Activated T-cell treated with anti-CD3 and anti-CD28 coated beads for 48 hours (primary cell): ENCODE measurements around the gene SVEP1.

Source experiments
- DNase-seq: peaks from one replicate; pipeline ENCODE4 v3.0.0-alpha.2; 2020; ENCODE audit warnings: low read depth

The SVEP1 gene

GRCh38 chr9:110319781-110320492, 259.6 kb downstream of the SVEP1 start:
- no peak for DNase-seq

DNA sequence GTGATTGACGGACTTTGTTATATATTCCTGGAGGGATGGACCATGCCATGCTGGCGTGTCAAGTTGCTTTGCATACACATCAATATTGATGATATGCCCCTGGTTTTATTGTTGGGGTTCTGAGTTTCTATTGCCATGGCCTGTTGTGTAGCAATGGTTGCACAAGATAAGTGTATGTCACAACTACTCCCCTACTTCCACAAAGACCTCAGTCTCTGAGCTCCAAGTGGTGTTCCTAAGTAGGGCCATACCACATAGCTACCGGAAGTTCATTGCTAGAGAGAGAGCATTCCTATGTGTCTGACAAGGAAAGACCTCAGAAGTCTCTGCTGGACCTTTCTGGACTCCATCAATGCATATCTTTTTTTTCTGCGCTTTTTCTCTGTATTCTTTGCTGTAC, 261.6 kb downstream of the SVEP1 start:
- DNase-seq = no peak

DNA sequence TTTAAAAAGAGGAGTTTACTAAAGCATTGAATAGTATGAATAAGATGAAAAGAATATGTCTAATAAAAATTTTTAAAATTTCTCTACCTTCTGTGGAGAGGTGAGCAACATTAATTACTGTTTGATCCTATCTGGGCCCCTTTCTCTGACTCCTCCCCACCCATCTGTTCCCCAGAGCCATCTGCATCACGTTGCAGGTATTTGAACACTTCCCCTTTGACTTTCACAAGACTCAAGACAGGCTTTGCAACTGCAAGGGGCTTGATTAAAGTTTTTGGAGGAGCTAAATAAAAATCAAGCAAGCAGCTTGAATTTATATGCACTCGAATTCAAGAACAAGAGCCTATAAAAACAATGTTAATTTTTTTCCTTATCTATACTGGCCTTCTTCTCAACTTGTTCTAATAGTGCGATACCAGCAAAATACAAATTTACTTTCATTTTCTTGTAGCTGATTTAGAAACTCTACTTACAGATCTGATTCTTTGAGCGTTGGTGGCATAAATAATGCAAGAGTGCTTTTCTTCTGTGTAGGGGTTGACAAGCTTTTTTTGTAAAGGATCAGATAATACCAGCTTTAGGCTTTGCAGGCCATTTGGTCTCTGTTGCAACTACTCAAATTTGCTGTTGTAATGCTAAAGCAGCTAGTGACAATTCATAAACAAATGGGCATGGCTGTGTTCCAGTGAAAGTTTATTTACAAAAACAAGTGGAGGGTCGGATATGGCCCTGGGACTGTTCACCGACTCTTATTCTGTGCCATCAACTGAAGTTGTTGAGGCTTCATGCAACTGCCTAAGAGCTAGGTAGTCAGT, 263.1 kb downstream of the SVEP1 start:
- no peak for DNase-seq
